ENCODE measurements around the gene MPL. TPM values are rescaled to one million over a fixed set of nuclear protein-coding genes. Genes with fewer than 3 reads are reported as not detected.

MPL gene
- total and polyA plus RNA-seq, 2 of the 8 experiments (the other 6 are each of a cell fraction or from before 2014, with no cell fraction given): 0.08 TPM; not detected in 1

DNA sequence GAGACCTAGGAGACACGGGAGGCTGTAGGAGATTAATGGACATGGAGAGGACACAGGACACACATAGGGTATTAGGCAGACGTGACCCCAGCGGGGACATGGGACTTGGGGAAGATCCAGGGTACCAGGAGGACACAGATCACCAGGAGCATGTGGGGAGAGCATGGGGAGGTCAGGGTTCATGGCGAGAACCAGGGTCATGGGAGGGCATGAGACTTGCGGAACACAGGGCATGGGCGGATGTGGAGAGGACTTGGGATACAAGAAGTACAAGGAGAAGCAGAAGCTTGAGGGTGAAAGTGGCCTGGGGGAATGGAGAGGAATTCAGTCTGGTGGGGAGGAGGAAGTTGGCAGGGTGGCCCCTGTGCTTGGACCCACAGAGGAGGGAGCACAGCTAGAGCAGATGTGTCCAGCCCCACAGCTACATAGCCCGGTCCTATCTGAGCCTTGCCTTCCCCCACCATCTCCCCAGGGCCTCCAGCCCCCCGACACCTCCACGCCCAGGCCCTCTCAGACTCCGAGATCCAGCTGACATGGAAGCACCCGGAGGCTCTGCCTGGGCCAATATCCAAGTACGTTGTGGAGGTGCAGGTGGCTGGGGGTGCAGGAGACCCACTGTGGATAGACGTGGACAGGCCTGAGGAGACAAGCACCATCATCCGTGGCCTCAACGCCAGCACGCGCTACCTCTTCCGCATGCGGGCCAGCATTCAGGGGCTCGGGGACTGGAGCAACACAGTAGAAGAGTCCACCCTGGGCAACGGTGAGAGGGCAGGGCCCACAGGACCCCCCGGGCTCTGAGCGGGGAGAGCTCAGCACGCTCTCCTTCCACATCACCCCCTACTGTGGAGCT lies 24.7 kb upstream of the MPL start:
- Histone ChIP-seq H3K79me1 (ENCODE audit: low read depth, low read length) (no peaks in the 10 kb centered on the region), H3K9ac (replicated peaks in 1 of 4; ENCODE audit: extremely low read depth in 1 of 4, low read depth in 3 of 4, low read length in 3 of 4) (no peak overlapping the region), H2AK5ac (ENCODE audit: low read depth, low read length) (no peak overlapping the region), H2BK120ac (replicated peaks; ENCODE audit: low read depth, low read length) (no peak overlapping the region), H2AFZ (ENCODE audit: low read length) (no peak overlapping the region), H3K18ac (ENCODE audit: extremely low read depth, low read length) (no peak overlapping the region), H4K91ac (replicated peaks; ENCODE audit: insufficient read length, low read length) (no peak overlapping the region), H2BK12ac (ENCODE audit: low read depth, low read length) (no peak overlapping the region), H3K56ac (replicated peaks; ENCODE audit: insufficient read length, low read depth, low read length) (no peak overlapping the region), H3K4me1 (replicated peaks in 1 of 4; ENCODE audit: control insufficient read depth in 3 of 4, insufficient read depth in 4 of 4, low read length in 3 of 4) (peaks cover 0 to 1% (median 0%) of the 10 kb centered on the region in 4 experiments; a peak in 1 of 7 replicates), H2BK20ac (ENCODE audit: low read length) (no peak overlapping the region), H3K14ac (ENCODE audit: insufficient read length) (no peak overlapping the region), H3K4me2 (ENCODE audit: insufficient read depth in 1 of 2, low read depth in 2 of 2, low read length in 2 of 2) (no peak overlapping the region), H3K79me2 (ENCODE audit: control insufficient read depth in 1 of 2, insufficient read depth in 2 of 2, low read length in 2 of 2) (no peaks in the 10 kb centered on the region), H4K20me1 (replicated peaks in 1 of 2; ENCODE audit: control insufficient read depth in 1 of 2, insufficient read depth in 2 of 2, low read length in 2 of 2) (no peaks in the 10 kb centered on the region), H3K9me3 (ENCODE audit: insufficient read depth in 2 of 2, low read depth in 1 of 2, low read length in 1 of 2) (no peaks in the 10 kb centered on the region), H4K5ac (ENCODE audit: insufficient read length, low read depth, low read length) (no peak overlapping the region), H3K4me3 (ENCODE audit: extremely low read depth in 1 of 4, insufficient read depth in 2 of 4, low read depth in 3 of 4, low read length in 4 of 4) (no peak overlapping the region), H3K23me2 (ENCODE audit: low read depth, low read length) (no peaks in the 10 kb centered on the region), H3K36me3 (ENCODE audit: control insufficient read depth in 2 of 4, insufficient read depth in 4 of 4, low read length in 3 of 4) (no peaks in the 10 kb centered on the region), H2BK15ac (ENCODE audit: low read length) (no peak overlapping the region), H3K27ac (ENCODE audit: low read depth, low read length) (no peak overlapping the region; the same call in 1 of the 2 replicates), H2BK5ac (ENCODE audit: low read depth, low read length) (no peak overlapping the region), H3K27me3 (replicated peaks in 1 of 4; ENCODE audit: control insufficient read depth in 3 of 4, extremely low read depth in 1 of 4, insufficient read depth in 3 of 4, low read length in 3 of 4) (no peaks in the 10 kb centered on the region; a peak in 1 of 7 replicates), H4K8ac (ENCODE audit: extremely low read depth, insufficient read depth, low read length) (peak overlapping the region; percentile 43), H3K4ac (replicated peaks; ENCODE audit: insufficient read length, low read depth, low read length) (no peak overlapping the region), H3K23ac (ENCODE audit: insufficient read length) (no peak overlapping the region)
- DNase-seq (ENCODE audit: low read depth in 1 of 2, low spot score in 2 of 2): no peak
- FAIRE-seq: no peak
- CTCF ChIA-PET (ENCODE audit: partially characterized antibody): interaction anchor here (0.7 to 1.5 kb wide), 5 partner anchors 10 to 39 kb away, joined by 3 read pairs; no protein-coding TSS in a partner anchor
- POLR2A ChIA-PET (ENCODE audit: partially characterized antibody): interaction anchor here (1.1 kb wide), 1 partner anchor 46 kb away, joined by 4 read pairs; the partner anchor contains the start of gene CDC20
- WGBS, 2 experiments (ENCODE audit: extremely low coverage in 1 of 2, insufficient coverage in 1 of 2, insufficient read length in 1 of 2, insufficient replicate concordance in 2 of 2, low coverage in 1 of 2, low lambda C conversion rate in 2 of 2, missing lambda C conversion rate in 1 of 2): 92% methylated on average over 24 of the region's 24 CpGs; no CpG with 5 or more reads in 1 of the 2 experiments
- TF ChIP-seq SAP30 (IDR thresholded peaks at IDR 0.05; ENCODE audit: insufficient read depth, insufficient replicate concordance, low read length): no peak
- no peak for TF ChIP-seq GTF2F1 (IDR thresholded peaks at IDR 0.05; ENCODE audit: borderline replicate concordance, low read depth, low read length)
- TF ChIP-seq SRF (IDR thresholded peaks at IDR 0.05; ENCODE audit: low read depth, low read length): no peak
- TF ChIP-seq, protein P1, sequence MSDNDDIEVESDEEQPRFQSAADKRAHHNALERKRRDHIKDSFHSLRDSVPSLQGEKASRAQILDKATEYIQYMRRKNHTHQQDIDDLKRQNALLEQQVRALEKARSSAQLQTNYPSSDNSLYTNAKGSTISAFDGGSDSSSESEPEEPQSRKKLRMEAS (IDR thresholded peaks at IDR 0.05): no peak
- TF ChIP-seq NANOG (IDR thresholded peaks at IDR 0.05; ENCODE audit: insufficient read depth, low read depth, low read length, poor library complexity, severe bottlenecking): no peak
- TF ChIP-seq BRCA1 (IDR thresholded peaks at IDR 0.05; ENCODE audit: low read depth, low read length): no peak
- TF ChIP-seq TBP (IDR thresholded peaks at IDR 0.05; ENCODE audit: low read depth, low read length): no peak
- no peak for TF ChIP-seq KDM1A (IDR thresholded peaks at IDR 0.05; ENCODE audit: borderline replicate concordance, low read length)
